ENCODE measurements around the gene ICAM5. TPM values are rescaled to one million over a fixed set of nuclear protein-coding genes. Genes with fewer than 3 reads are reported as not detected.
"Not testable (repeated sequence)": the region's sequence is repeated elsewhere in the genome, so short reads cannot be mapped to it uniquely, and the experiment has no call there.

Gene ICAM5
- under 1 TPM; 0.10 to 0.25 TPM for total RNA-seq
- total RNA-seq: 0.35 to 0.53 reads per million in 2 donors

GRCh38 chr19:10289836-10290356, at the start of gene ICAM5:
TSS of gene ICAM5 (plus strand) at chr19:10289952. CDS start at chr19:10290044, 92 bp downstream.
- H3K9me3 ChIP-seq (ENCODE audit: control insufficient read depth, low read length, poor library complexity, severe bottlenecking): no peaks in the 10 kb centered on the region
- Mint-ChIP-seq H3K4me3 (peak within 1 kb of the TSS; percentile 90), H3K27me3 (peaks cover 67% of the 10 kb centered on the region), H3K4me1 (peaks cover 56% of the 10 kb centered on the region), H3K36me3 (ENCODE audit: low read depth) (peaks cover 10% of the 10 kb centered on the region), H3K27ac (peak within 1 kb of the TSS; percentile 91)
- ATAC-seq: peak; percentile 16
- no peak for DNase-seq

GRCh38 chr19:10241826-10242449, 47.8 kb upstream of the ICAM5 start:
- H3K9me3 ChIP-seq (ENCODE audit: control insufficient read depth, low read length, poor library complexity, severe bottlenecking); H3K27me3 Mint-ChIP-seq; H3K4me3 Mint-ChIP-seq; H3K27ac Mint-ChIP-seq; H3K36me3 Mint-ChIP-seq (ENCODE audit: low read depth); H3K4me1 Mint-ChIP-seq; ATAC-seq; DNase-seq: not testable (repeated sequence)

GRCh38 chr19:10243606-10244005, 46.1 kb upstream of the ICAM5 start:
- DNase-seq (no peak), ATAC-seq (no peak)
- Mint-ChIP-seq H3K36me3 (ENCODE audit: low read depth) (no peaks in the 10 kb centered on the region), H3K27ac (no peak overlapping the region), H3K4me3 (no peak overlapping the region), H3K27me3 (no peaks in the 10 kb centered on the region), H3K4me1 (peaks cover 3% of the 10 kb centered on the region)
- H3K9me3 ChIP-seq (ENCODE audit: control insufficient read depth, low read length, poor library complexity, severe bottlenecking): no peaks in the 10 kb centered on the region

GRCh38 chr19:10245189-10245939, 44.4 kb upstream of the ICAM5 start:
- H3K4me1 Mint-ChIP-seq: peaks cover 6% of the 10 kb centered on the region
- no peaks in the 10 kb centered on the region for H3K9me3 ChIP-seq (ENCODE audit: control insufficient read depth, low read length, poor library complexity, severe bottlenecking)
- H3K27me3 Mint-ChIP-seq: no peaks in the 10 kb centered on the region
- peak overlapping the region; percentile 62 for H3K27ac Mint-ChIP-seq
- DNase-seq (no peak), ATAC-seq (no peak)
- no peak overlapping the region for H3K4me3 Mint-ChIP-seq
- no peaks in the 10 kb centered on the region for H3K36me3 Mint-ChIP-seq (ENCODE audit: low read depth)

GRCh38 chr19:10246511-10246910, 43.2 kb upstream of the ICAM5 start:
- H3K9me3 ChIP-seq (ENCODE audit: control insufficient read depth, low read length, poor library complexity, severe bottlenecking): no peaks in the 10 kb centered on the region
- Mint-ChIP-seq H3K27ac (peak overlapping the region; percentile 43), H3K4me3 (no peak overlapping the region), H3K27me3 (no peaks in the 10 kb centered on the region), H3K4me1 (peaks cover 6% of the 10 kb centered on the region), H3K36me3 (ENCODE audit: low read depth) (no peaks in the 10 kb centered on the region)
- ATAC-seq (no peak), DNase-seq (no peak)

DNA sequence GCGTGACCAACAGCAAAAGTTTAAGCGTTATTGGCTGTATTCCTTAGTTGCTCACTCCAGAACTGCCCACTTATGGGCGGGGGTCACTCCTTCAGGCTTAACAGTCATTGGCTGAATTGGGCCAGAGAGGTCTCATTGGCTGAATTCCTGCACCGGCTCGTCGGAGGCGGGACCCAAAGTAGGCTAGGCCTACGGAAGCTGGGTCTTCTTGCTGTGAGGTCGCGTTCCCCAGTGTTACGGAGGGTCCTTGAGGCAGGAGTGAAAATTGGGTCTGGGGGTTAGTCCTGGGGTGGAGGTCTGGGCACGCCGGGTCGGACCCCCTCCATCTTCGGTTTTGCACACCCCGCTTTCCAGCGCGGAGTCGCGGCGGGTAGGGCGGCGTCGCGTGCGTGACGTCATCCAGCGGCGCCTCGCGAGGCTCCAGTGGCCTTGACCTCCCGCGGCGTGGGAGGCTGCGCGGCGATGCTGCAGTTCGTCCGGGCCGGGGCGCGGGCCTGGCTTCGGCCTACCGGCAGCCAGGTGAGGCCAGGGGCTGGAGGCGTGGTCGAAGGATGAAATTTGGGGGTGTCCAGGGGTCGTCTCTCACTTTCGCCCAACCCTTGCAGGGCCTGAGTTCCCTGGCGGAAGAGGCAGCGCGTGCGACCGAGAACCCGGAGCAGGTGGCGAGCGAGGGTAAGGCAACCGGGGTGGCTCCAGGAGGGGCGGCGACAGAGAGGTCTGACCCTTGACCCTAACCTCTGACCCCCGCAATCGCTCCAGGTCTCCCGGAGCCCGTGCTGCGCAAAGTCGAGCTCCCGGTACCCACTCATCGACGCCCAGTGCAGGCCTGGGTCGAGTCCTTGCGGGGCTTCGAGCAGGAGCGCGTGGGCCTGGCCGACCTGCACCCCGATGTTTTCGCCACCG, 37.7 kb upstream of the ICAM5 start, which contains the start of gene MRPL4:
Gene MRPL4, plus strand, starts transcription at position 423 of the 903 bp plus-strand sequence. Its CDS starts 40 bp downstream, at position 463.
- H3K9me3 ChIP-seq (ENCODE audit: control insufficient read depth, low read length, poor library complexity, severe bottlenecking): no peaks in the 10 kb centered on the region
- H3K27ac Mint-ChIP-seq: peak within 1 kb of the TSS; percentile 91
- no peaks in the 10 kb centered on the region for H3K27me3 Mint-ChIP-seq
- peaks cover 13% of the 10 kb centered on the region for H3K4me1 Mint-ChIP-seq
- H3K4me3 Mint-ChIP-seq: peak within 1 kb of the TSS; percentile 97
- peak; percentile 86 to 91 (median 91) for DNase-seq
- peak; percentile 97 for ATAC-seq
- H3K36me3 Mint-ChIP-seq (ENCODE audit: low read depth): peaks cover 10% of the 10 kb centered on the region

DNA sequence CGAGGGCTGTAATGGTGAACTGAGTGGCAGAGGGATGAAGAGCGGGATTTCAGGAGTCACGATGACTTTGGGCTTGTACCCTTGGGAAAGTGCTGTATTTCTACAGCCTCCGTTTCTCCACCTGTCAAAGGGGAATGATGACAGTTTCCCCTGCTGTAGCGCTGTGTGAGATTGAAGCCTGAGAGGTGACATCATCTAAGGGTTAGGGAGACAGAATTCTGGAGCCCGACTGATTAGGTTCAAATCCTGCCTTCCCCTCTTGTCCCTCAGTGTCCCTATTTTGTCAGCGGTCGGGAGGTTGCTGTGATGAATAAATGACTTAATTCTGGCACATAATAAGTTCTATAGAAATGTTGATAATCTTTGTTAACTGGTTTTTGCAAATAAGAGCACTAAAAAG, 37.0 kb upstream of the ICAM5 start:
- Mint-ChIP-seq H3K27ac (peak overlapping the region; percentile 91), H3K4me3 (peak overlapping the region; percentile 97), H3K4me1 (peaks cover 19% of the 10 kb centered on the region), H3K36me3 (ENCODE audit: low read depth) (peaks cover 16% of the 10 kb centered on the region), H3K27me3 (no peaks in the 10 kb centered on the region)
- H3K9me3 ChIP-seq (ENCODE audit: control insufficient read depth, low read length, poor library complexity, severe bottlenecking): no peaks in the 10 kb centered on the region
- no peak for ATAC-seq
- DNase-seq: no peak

GRCh38 chr19:10254244-10254643, 35.5 kb upstream of the ICAM5 start:
- DNase-seq (no peak), ATAC-seq (no peak)
- peaks cover 16% of the 10 kb centered on the region for H3K36me3 Mint-ChIP-seq (ENCODE audit: low read depth)
- no peak overlapping the region for H3K27ac Mint-ChIP-seq
- H3K27me3 Mint-ChIP-seq: no peaks in the 10 kb centered on the region
- peaks cover 19% of the 10 kb centered on the region for H3K4me1 Mint-ChIP-seq
- no peaks in the 10 kb centered on the region for H3K9me3 ChIP-seq (ENCODE audit: control insufficient read depth, low read length, poor library complexity, severe bottlenecking)
- no peak overlapping the region for H3K4me3 Mint-ChIP-seq

DNA sequence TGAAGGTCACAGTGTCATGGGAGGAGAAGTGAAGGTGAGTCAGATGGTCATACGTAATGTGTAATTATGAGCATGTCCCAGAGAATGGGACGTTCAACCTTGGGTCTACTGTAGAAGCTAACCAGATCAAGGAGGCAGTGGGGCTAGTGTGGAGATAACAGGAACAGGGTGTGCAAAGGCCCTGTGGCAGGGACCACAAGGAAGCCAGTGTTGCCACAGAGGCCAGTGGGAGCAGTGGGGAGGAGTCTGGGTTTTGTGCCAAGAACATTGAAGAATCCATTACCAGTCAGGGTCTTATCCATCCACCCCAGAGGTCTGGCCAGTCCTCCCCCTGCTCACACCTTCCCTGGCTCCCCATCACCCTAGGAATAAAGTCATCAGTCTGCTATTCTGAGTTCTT, 34.4 kb upstream of the ICAM5 start:
- Mint-ChIP-seq H3K36me3 (ENCODE audit: low read depth) (peaks cover 16% of the 10 kb centered on the region), H3K27ac (no peak overlapping the region), H3K4me3 (no peak overlapping the region), H3K4me1 (peaks cover 17% of the 10 kb centered on the region), H3K27me3 (no peaks in the 10 kb centered on the region)
- ATAC-seq (no peak), DNase-seq (no peak)
- H3K9me3 ChIP-seq (ENCODE audit: control insufficient read depth, low read length, poor library complexity, severe bottlenecking): no peaks in the 10 kb centered on the region

- no peaks in the 10 kb centered on the region for H3K9me3 ChIP-seq (ENCODE audit: control insufficient read depth, low read length, poor library complexity, severe bottlenecking)
- Mint-ChIP-seq H3K27me3 (no peaks in the 10 kb centered on the region), H3K27ac (no peak overlapping the region), H3K4me3 (no peak overlapping the region), H3K4me1 (peaks cover 16% of the 10 kb centered on the region), H3K36me3 (ENCODE audit: low read depth) (peaks cover 16% of the 10 kb centered on the region)
- DNase-seq (no peak), ATAC-seq (no peak)
Observed at GRCh38 chr19:10256551-10256950, 33.2 kb upstream of the ICAM5 start.

DNA sequence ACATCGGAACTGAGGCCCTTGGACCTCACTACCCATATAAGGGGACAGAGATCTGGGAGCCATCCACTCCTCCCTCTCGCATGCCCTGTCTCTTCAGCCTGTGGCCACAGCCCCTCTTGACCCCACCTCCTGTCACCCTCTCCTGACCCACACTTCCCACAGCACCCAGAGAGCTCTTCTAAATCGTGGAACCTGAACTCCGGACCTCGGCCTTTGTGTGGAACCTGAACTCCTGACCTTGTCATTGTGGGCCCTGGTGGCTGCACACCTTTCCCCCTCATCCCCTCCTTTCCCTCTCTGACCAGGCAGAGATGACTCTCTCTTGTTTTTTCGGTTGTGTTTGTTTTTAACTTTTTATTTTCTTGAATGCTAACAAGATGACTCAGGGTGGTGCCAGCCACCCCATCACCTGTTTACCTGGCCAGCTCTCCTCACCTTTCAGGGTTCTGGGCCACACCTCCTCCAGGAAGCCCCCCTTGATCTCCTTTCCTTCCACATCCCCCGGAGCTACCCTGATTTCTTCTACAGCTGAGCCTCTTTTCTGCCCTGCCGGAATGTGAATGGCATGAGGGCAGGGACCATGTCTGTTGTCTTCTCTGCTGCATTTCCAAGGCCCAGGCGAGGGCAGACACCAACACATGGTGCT, 32.7 kb upstream of the ICAM5 start:
- no peaks in the 10 kb centered on the region for H3K9me3 ChIP-seq (ENCODE audit: control insufficient read depth, low read length, poor library complexity, severe bottlenecking)
- no peak for ATAC-seq
- H3K4me3 Mint-ChIP-seq: no peak overlapping the region
- DNase-seq: no peak
- H3K36me3 Mint-ChIP-seq (ENCODE audit: low read depth): peaks cover 14% of the 10 kb centered on the region
- no peaks in the 10 kb centered on the region for H3K27me3 Mint-ChIP-seq
- peaks cover 13% of the 10 kb centered on the region for H3K4me1 Mint-ChIP-seq
- H3K27ac Mint-ChIP-seq: no peak overlapping the region

- H3K4me3 Mint-ChIP-seq: no peak overlapping the region
- H3K36me3 Mint-ChIP-seq (ENCODE audit: low read depth): peaks cover 14% of the 10 kb centered on the region
- no peaks in the 10 kb centered on the region for H3K27me3 Mint-ChIP-seq
- H3K27ac Mint-ChIP-seq: peak overlapping the region; percentile 27
- ATAC-seq (no peak), DNase-seq (no peak)
- no peaks in the 10 kb centered on the region for H3K9me3 ChIP-seq (ENCODE audit: control insufficient read depth, low read length, poor library complexity, severe bottlenecking)
- H3K4me1 Mint-ChIP-seq: peaks cover 13% of the 10 kb centered on the region
Observed at GRCh38 chr19:10258080-10258710, 31.6 kb upstream of the ICAM5 start.
